NOMO-1 treated with DMSO at 0.1 percent for 48 hours (cell line): Measurements from ENCODE around the gene SIPA1L3.
A peak's percentile ranks its signal among the peaks of the same experiment; 100 is the strongest.
"Not testable (repeated sequence)": the region's sequence is repeated elsewhere in the genome, so short reads cannot be mapped to it uniquely, and the experiment has no call there.

ENCODE experiments used
- DNase-seq: peaks from one replicate; lab custom pipeline; 2025; ENCODE audit not compliant: unreplicated experiment; lab: John Stamatoyannopoulos, UW

The SIPA1L3 gene

GRCh38 chr19:37906869-37907734 is at the start of gene SIPA1L3:
TSS of gene SIPA1L3 (plus strand) at chr19:37907208. CDS start at chr19:38081566, 174,358 bp downstream.
- DNase-seq, result peak; percentile 96

- no peak for DNase-seq
Measured at GRCh38 chr19:37864501-37864900, 42.5 kb upstream of the SIPA1L3 start.

- DNase-seq, result not testable (repeated sequence)
Measured at GRCh38 chr19:37865930-37866329, 41.1 kb upstream of the SIPA1L3 start.

- no peak for DNase-seq
Measured at GRCh38 chr19:37867831-37868230, 39.2 kb upstream of the SIPA1L3 start.

GRCh38 chr19:37869766-37870340 is 37.2 kb upstream of the SIPA1L3 start:
- DNase-seq, result no peak

GRCh38 chr19:37872383-37872782 is 34.6 kb upstream of the SIPA1L3 start:
- no peak for DNase-seq

- DNase-seq, result no peak
Measured at GRCh38 chr19:37874784-37875183, 32.2 kb upstream of the SIPA1L3 start.

- DNase-seq, result no peak
Measured at GRCh38 chr19:37876032-37876431, 31.0 kb upstream of the SIPA1L3 start.

GRCh38 chr19:37877147-37877546 is 29.9 kb upstream of the SIPA1L3 start:
- no peak for DNase-seq

GRCh38 chr19:37885392-37885791 is 21.6 kb upstream of the SIPA1L3 start:
- no peak for DNase-seq

- no peak for DNase-seq
Measured at GRCh38 chr19:37886571-37886970, 20.4 kb upstream of the SIPA1L3 start.

- DNase-seq, result no peak
Measured at GRCh38 chr19:37893845-37894575, 13.0 kb upstream of the SIPA1L3 start.

- no peak for DNase-seq
Measured at GRCh38 chr19:37896180-37896579, 10.8 kb upstream of the SIPA1L3 start.

GRCh38 chr19:37899453-37899852 is 7.6 kb upstream of the SIPA1L3 start:
- no peak for DNase-seq

- DNase-seq, result no peak
Measured at GRCh38 chr19:37899966-37900365, 7.0 kb upstream of the SIPA1L3 start.

GRCh38 chr19:37902668-37903067 is 4.3 kb upstream of the SIPA1L3 start:
- DNase-seq, result peak; percentile 70

GRCh38 chr19:37903096-37903495 is 3.9 kb upstream of the SIPA1L3 start:
- DNase-seq, result no peak

GRCh38 chr19:37905946-37906868 is 801 bp upstream of the SIPA1L3 start, which contains the start of gene WDR87:
TSS of gene WDR87 (minus strand) at chr19:37906594. CDS start at chr19:37898239, 8,355 bp downstream.
- no peak for DNase-seq

GRCh38 chr19:37907735-37908455 is 887 bp downstream of the SIPA1L3 start:
- no peak for DNase-seq

- DNase-seq, result no peak
Measured at GRCh38 chr19:37909661-37910199, 2.7 kb downstream of the SIPA1L3 start.
